ENCODE data around the gene TMEM181.

TMEM181 gene

GRCh38 chr6:158536891-158537798 is 22.7 kb upstream of the TMEM181 start:
- no peak for TF ChIP-seq CTCF (IDR thresholded peaks at IDR 0.05; ENCODE audit: insufficient read depth, low read depth, low read length, missing control alignments)
- H3K4me3 ChIP-seq (ENCODE audit: low read length): peak overlapping the region; percentile 22
- peak; percentile 20 for DNase-seq (ENCODE audit: low read depth)

GRCh38 chr6:158538741-158539140 is 21.1 kb upstream of the TMEM181 start:
- no peak for TF ChIP-seq CTCF (IDR thresholded peaks at IDR 0.05; ENCODE audit: insufficient read depth, low read depth, low read length, missing control alignments)
- DNase-seq (ENCODE audit: low read depth): no peak
- H3K4me3 ChIP-seq (ENCODE audit: low read length): no peak overlapping the region

- no peak for TF ChIP-seq CTCF (IDR thresholded peaks at IDR 0.05; ENCODE audit: insufficient read depth, low read depth, low read length, missing control alignments)
- no peak overlapping the region for H3K4me3 ChIP-seq (ENCODE audit: low read length)
- no peak for DNase-seq (ENCODE audit: low read depth)
Observed at GRCh38 chr6:158539413-158539812, 20.5 kb upstream of the TMEM181 start.

GRCh38 chr6:158539881-158540280 is 20.0 kb upstream of the TMEM181 start:
- no peak overlapping the region for H3K4me3 ChIP-seq (ENCODE audit: low read length)
- TF ChIP-seq CTCF (IDR thresholded peaks at IDR 0.05; ENCODE audit: insufficient read depth, low read depth, low read length, missing control alignments): no peak
- DNase-seq (ENCODE audit: low read depth): no peak

GRCh38 chr6:158543606-158544185 is 16.2 kb upstream of the TMEM181 start:
- DNase-seq (ENCODE audit: low read depth): no peak

GRCh38 chr6:158544428-158544827 is 15.5 kb upstream of the TMEM181 start:
- DNase-seq (ENCODE audit: low read depth): no peak
- TF ChIP-seq CTCF (IDR thresholded peaks at IDR 0.05; ENCODE audit: insufficient read depth, low read depth, low read length, missing control alignments): no peak
- no peak overlapping the region for H3K4me3 ChIP-seq (ENCODE audit: low read length)

More at GRCh38 chr6:158543606-158544185, 16.2 kb upstream of the TMEM181 start:
- no peak overlapping the region for H3K4me3 ChIP-seq (ENCODE audit: low read length)
- TF ChIP-seq CTCF (IDR thresholded peaks at IDR 0.05; ENCODE audit: insufficient read depth, low read depth, low read length, missing control alignments): no peak

All from epithelial cell of esophagus (primary cell).